H9 (cell line): ENCODE results near the gene EID2. TPM values are rescaled to one million over a fixed set of nuclear protein-coding genes. Genes with fewer than 3 reads are reported as not detected.

ENCODE experiments used
- DNase-seq: peaks from one replicate; pipeline ENCODE4 v3.0.0-alpha.2; 2017
- H2AFZ ChIP-seq: one replicate; pipeline ENCODE4 v1.6.1; 2013; ENCODE audit warnings: mild to moderate bottlenecking, low read length, control low read depth, moderate library complexity
- H2AK5ac ChIP-seq: 2 replicates; pipeline ENCODE4 v1.6.1; 2013; ENCODE audit warnings: low read length, control low read depth, mixed read lengths; ENCODE audit not compliant: insufficient read length
- H2BK120ac ChIP-seq: one replicate; pipeline ENCODE4 v1.6.1; 2013; ENCODE audit warnings: low read depth, mild to moderate bottlenecking, low read length, control low read depth, inconsistent platforms; ENCODE audit not compliant: poor library complexity, severe bottlenecking
- H2BK12ac ChIP-seq: 2 replicates; pipeline ENCODE4 v1.6.1; 2013; ENCODE audit warnings: low read length, control low read depth, mixed read lengths, low read depth; ENCODE audit not compliant: insufficient read length
- H2BK15ac ChIP-seq: 2 replicates; pipeline ENCODE4 v1.6.1; 2013; ENCODE audit warnings: low read depth, low read length, control low read depth
- H2BK20ac ChIP-seq: one replicate; pipeline ENCODE4 v1.6.1; 2013; ENCODE audit warnings: low read depth, mild to moderate bottlenecking, low read length, control low read depth, inconsistent platforms; ENCODE audit not compliant: poor library complexity, severe bottlenecking
- H2BK5ac ChIP-seq: 2 replicates; pipeline ENCODE4 v1.6.1; 2013; ENCODE audit warnings: low read length, control low read depth, mixed read lengths; ENCODE audit not compliant: insufficient read length
- H3K14ac ChIP-seq: 2 replicates; pipeline ENCODE4 v1.6.1; 2013; ENCODE audit warnings: low read length, control low read depth; ENCODE audit not compliant: insufficient read depth
- H3K18ac ChIP-seq: 2 replicates; pipeline ENCODE4 v1.6.1; 2013; ENCODE audit warnings: low read depth, mild to moderate bottlenecking, mixed read lengths, low read length, control low read depth; ENCODE audit not compliant: insufficient read length
- H3K23ac ChIP-seq: 2 replicates; pipeline ENCODE4 v1.6.1; 2013; ENCODE audit warnings: low read length, control low read depth, mixed read lengths, low read depth; ENCODE audit not compliant: insufficient read length
- H3K23me2 ChIP-seq: 2 replicates; pipeline ENCODE4 v1.6.1; 2013; ENCODE audit warnings: low read depth, mild to moderate bottlenecking, mixed read lengths, low read length, control low read depth; ENCODE audit not compliant: insufficient read length, poor library complexity, severe bottlenecking
- H3K27ac ChIP-seq: 2 replicates; pipeline ENCODE4 v1.5.1; 2013; ENCODE audit warnings: low read length, control low read depth, mixed read lengths, low read depth; ENCODE audit not compliant: insufficient read length
- H3K27me3 ChIP-seq: 2 replicates; pipeline ENCODE4 v1.6.1; 2013; ENCODE audit warnings: low read length, control low read depth, inconsistent platforms; ENCODE audit not compliant: insufficient read depth
- H3K4ac ChIP-seq: 2 replicates; pipeline ENCODE4 v1.6.1; 2013; ENCODE audit warnings: low read depth, mild to moderate bottlenecking, control low read depth, inconsistent platforms, low read length, moderate library complexity
- H3K4me1 ChIP-seq: 2 replicates; pipeline ENCODE4 v1.6.1; 2013; ENCODE audit warnings: low read length, control low read depth, inconsistent platforms; ENCODE audit not compliant: insufficient read depth
- H3K4me2 ChIP-seq: 2 replicates; pipeline ENCODE4 v1.6.1; 2013; ENCODE audit warnings: low read length, control low read depth, mixed read lengths; ENCODE audit not compliant: insufficient read length, insufficient read depth
- H3K56ac ChIP-seq: 2 replicates; pipeline ENCODE4 v1.6.1; 2013; ENCODE audit warnings: low read depth, mild to moderate bottlenecking, mixed read lengths, low read length, control low read depth; ENCODE audit not compliant: insufficient read length
- H3K79me1 ChIP-seq: 2 replicates; pipeline ENCODE4 v1.6.1; 2013; ENCODE audit warnings: low read depth, mild to moderate bottlenecking, moderate library complexity, low read length, control low read depth, inconsistent platforms; ENCODE audit not compliant: insufficient read depth, poor library complexity, severe bottlenecking
- H3K79me2 ChIP-seq: 2 replicates; pipeline ENCODE4 v1.6.1; 2013; ENCODE audit warnings: low read length, control low read depth, inconsistent platforms; ENCODE audit not compliant: insufficient read depth
- H3K9ac ChIP-seq: 2 replicates; pipeline ENCODE4 v1.6.1; 2013; ENCODE audit warnings: low read length, control low read depth, mixed read lengths; ENCODE audit not compliant: insufficient read length; ENCODE audit errors: extremely low read depth
- H3K9me3 ChIP-seq: one replicate; pipeline ENCODE4 v1.6.1; 2013; ENCODE audit warnings: low read depth, low read length, inconsistent platforms; ENCODE audit not compliant: control insufficient read depth
- H3T11ph ChIP-seq: one replicate; pipeline ENCODE4 v1.6.1; 2013; ENCODE audit warnings: mild to moderate bottlenecking, low read length, control low read depth, inconsistent platforms
- H4K20me1 ChIP-seq: one replicate; pipeline ENCODE4 v1.6.1; 2013; ENCODE audit not compliant: control insufficient read depth, insufficient read length, insufficient read depth
- H4K5ac ChIP-seq: 2 replicates; pipeline ENCODE4 v1.6.1; 2013; ENCODE audit warnings: low read depth, mild to moderate bottlenecking, mixed read lengths, low read length, control low read depth; ENCODE audit not compliant: insufficient read length
- H4K8ac ChIP-seq: replicated peaks from 2 replicates; pipeline ENCODE4 v1.6.1; 2013; ENCODE audit warnings: low read length, control low read depth, mixed read lengths, low read depth; ENCODE audit not compliant: insufficient read length
- H4K91ac ChIP-seq: 2 replicates; pipeline ENCODE4 v1.6.1; 2013; ENCODE audit warnings: low read depth, mild to moderate bottlenecking, moderate library complexity, mixed read lengths, low read length, control low read depth; ENCODE audit not compliant: insufficient read length
- H3K27ac Mint-ChIP-seq, 3 experiments: 2 replicates in 2 of 3; 3 replicates in 1 of 3; pipeline ENCODE4 v1.8.0; 2020 to 2021; ENCODE audit warnings: mixed read lengths in 3 of 3, mild to moderate bottlenecking in 1 of 3, moderate library complexity in 1 of 3
- H3K27me3 Mint-ChIP-seq: 2 replicates; pipeline ENCODE4 v1.8.0; 2021; ENCODE audit warnings: low read depth, mild to moderate bottlenecking, moderate library complexity, mixed read lengths
- H3K36me3 Mint-ChIP-seq, 3 experiments: 2 replicates in 2 of 3; 3 replicates in 1 of 3; pipeline ENCODE4 v1.8.0; 2020 to 2021; ENCODE audit warnings: low read depth in 3 of 3, mixed read lengths in 3 of 3; ENCODE audit not compliant: insufficient read depth in 1 of 3
- H3K4me1 Mint-ChIP-seq, 2 experiments: 2 replicates each; pipeline ENCODE4 v1.8.0; 2020; ENCODE audit warnings: mixed read lengths in 2 of 2
- H3K4me3 Mint-ChIP-seq, 2 experiments: 2 replicates in 1 of 2; 3 replicates in 1 of 2; pipeline ENCODE4 v1.8.0; 2020 to 2021; ENCODE audit warnings: mild to moderate bottlenecking in 2 of 2, mixed read lengths in 2 of 2, moderate library complexity in 1 of 2
- H3K9me3 Mint-ChIP-seq, 2 experiments: 2 replicates in 1 of 2; 3 replicates in 1 of 2; pipeline ENCODE4 v1.8.0; 2020; ENCODE audit warnings: mild to moderate bottlenecking in 2 of 2, mixed read lengths in 2 of 2, moderate library complexity in 1 of 2
- WGBS: extraction: QIAGEN DNeasy Blood & Tissue Kit; methylation state at CpG from one replicate; pipeline ENCODE4 v1.1.7; 2013; ENCODE audit warnings: missing lambda C conversion rate, low lambda C conversion rate, mixed read lengths; ENCODE audit not compliant: insufficient read length; ENCODE audit errors: extremely low coverage; 5-methylcytosine and 5-hydroxymethylcytosine counted together
- total RNA-seq: library from RNA; stranded (reverse); gene quantifications from 2 replicates; pipeline ENCODE4 v1.2.1, GENCODE V29; 2021
- TF ChIP-seq, protein P1 (sequence below): fragments of 200-600 bp; sonication (generic); conservative IDR thresholded peaks from 3 replicates; pipeline ENCODE4 v1.8.0; 2021; ENCODE audit warnings: antibody characterized with exemption, mild to moderate bottlenecking

EID2 gene
- total RNA-seq, 1 experiment from 2014 or later = 18.8 TPM

DNA sequence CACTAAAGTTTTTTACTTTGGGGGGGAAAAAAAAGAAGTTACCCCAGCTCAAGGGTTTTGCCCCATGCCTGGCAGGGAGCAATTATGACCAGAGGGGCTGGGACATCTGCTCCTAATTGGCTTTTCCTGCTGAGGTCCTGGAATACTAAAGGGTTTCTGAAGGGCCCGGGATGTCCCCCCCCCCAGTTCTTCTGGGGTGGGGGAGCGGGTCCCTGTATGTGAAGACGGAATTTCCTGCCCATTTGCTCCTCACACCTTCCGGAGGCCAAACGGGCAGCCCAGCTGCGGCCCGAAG, 42.3 kb downstream of the EID2 start:
- H3K4me3 Mint-ChIP-seq = peak overlapping the region; percentile 45 to 84; a peak in 2 of 5 replicates
- no peak overlapping the region for H2AFZ ChIP-seq
- no peak overlapping the region for H3K18ac ChIP-seq

More for the DNA sequence above, 42.3 kb downstream of the EID2 start:
- Mint-ChIP-seq H3K27ac (no peak overlapping the region; a peak in 1 of 7 replicates), H3K9me3 (peaks cover 0 to 5% of the 10 kb centered on the region in 2 experiments; a peak in 4 of 5 replicates), H3K4me1 (peaks cover 12 to 24% of the 10 kb centered on the region in 2 experiments), H3K36me3 (peaks cover 0 to 8% (median 2%) of the 10 kb centered on the region in 3 experiments; a peak in 4 of 7 replicates), H3K27me3 (peaks cover 62% of the 10 kb centered on the region)
- Histone ChIP-seq H3K4me2 (peak overlapping the region; percentile 91), H3K27me3 (peaks cover 8% of the 10 kb centered on the region; the same call in 1 of the 2 replicates), H4K91ac (no peak overlapping the region), H3K79me2 (no peaks in the 10 kb centered on the region), H3K9ac (no peak overlapping the region), H2BK20ac (no peak overlapping the region), H4K5ac (no peak overlapping the region), H3K9me3 (no peaks in the 10 kb centered on the region), H2BK120ac (no peak overlapping the region), H3K27ac (no peak overlapping the region), H2AK5ac (no peak overlapping the region), H4K8ac (no peak overlapping the region), H3K23ac (no peak overlapping the region), H2BK12ac (no peak overlapping the region), H3K4ac (no peak overlapping the region), H3K14ac (no peak overlapping the region), H2BK5ac (no peak overlapping the region), H3K23me2 (peaks cover 10% of the 10 kb centered on the region), H3K4me1 (no peaks in the 10 kb centered on the region), H3K56ac (no peak overlapping the region), H3T11ph (no peak overlapping the region), H3K79me1 (no peaks in the 10 kb centered on the region), H4K20me1 (no peaks in the 10 kb centered on the region), H2BK15ac (no peak overlapping the region)
- no peak for DNase-seq
- TF ChIP-seq, protein P1, sequence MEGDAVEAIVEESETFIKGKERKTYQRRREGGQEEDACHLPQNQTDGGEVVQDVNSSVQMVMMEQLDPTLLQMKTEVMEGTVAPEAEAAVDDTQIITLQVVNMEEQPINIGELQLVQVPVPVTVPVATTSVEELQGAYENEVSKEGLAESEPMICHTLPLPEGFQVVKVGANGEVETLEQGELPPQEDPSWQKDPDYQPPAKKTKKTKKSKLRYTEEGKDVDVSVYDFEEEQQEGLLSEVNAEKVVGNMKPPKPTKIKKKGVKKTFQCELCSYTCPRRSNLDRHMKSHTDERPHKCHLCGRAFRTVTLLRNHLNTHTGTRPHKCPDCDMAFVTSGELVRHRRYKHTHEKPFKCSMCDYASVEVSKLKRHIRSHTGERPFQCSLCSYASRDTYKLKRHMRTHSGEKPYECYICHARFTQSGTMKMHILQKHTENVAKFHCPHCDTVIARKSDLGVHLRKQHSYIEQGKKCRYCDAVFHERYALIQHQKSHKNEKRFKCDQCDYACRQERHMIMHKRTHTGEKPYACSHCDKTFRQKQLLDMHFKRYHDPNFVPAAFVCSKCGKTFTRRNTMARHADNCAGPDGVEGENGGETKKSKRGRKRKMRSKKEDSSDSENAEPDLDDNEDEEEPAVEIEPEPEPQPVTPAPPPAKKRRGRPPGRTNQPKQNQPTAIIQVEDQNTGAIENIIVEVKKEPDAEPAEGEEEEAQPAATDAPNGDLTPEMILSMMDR = no peak
- whole genome bisulfite sequencing = no CpG with 5 or more reads among the region's 7 CpGs
